AG04450 (cell line): ENCODE results near the gene KRT4. TPM values are rescaled to one million over a fixed set of nuclear protein-coding genes. Genes with fewer than 3 reads are reported as not detected.

Experiments used
- CTCF ChIA-PET: fragments of 300-600, 350-600 bp; formaldehyde crosslinking; extraction: SDS; loops from one replicate; lab custom pipeline; 2022; ENCODE audit warnings: antibody characterized with exemption, inconsistent platforms; lab: Charles Lee
- POLR2A ChIA-PET: fragments of 350-600 bp; formaldehyde crosslinking; extraction: SDS; loops from one replicate; lab custom pipeline; 2021; ENCODE audit warnings: antibody characterized with exemption, inconsistent platforms; lab: Yijun Ruan, JAX
- DNase-seq: peaks from one replicate; pipeline ENCODE4 v3.0.0-alpha.2; 2011; ENCODE audit warnings: low read depth, low spot score
- H3K27ac ChIP-seq: one replicate; pipeline ENCODE4 v1.5.1; 2012; ENCODE audit warnings: low read depth, low read length, control low read depth
- H3K27me3 ChIP-seq: one replicate; pipeline ENCODE4 v1.6.0; 2012; ENCODE audit warnings: low read length; ENCODE audit not compliant: control insufficient read depth, insufficient read depth
- H3K4me3 ChIP-seq: 2 replicates; pipeline ENCODE4 v1.5.1; 2011; ENCODE audit warnings: mild to moderate bottlenecking, low read depth, low read length, control low read depth
- H3K9me3 ChIP-seq: 2 replicates; pipeline ENCODE4 v1.5.1; 2012; ENCODE audit warnings: low read length; ENCODE audit not compliant: control insufficient read depth, insufficient read depth
- polyA plus RNA-seq: library from polyadenylated mRNA; depleted of rRNA; stranded (reverse); fragments of >200 nt; gene quantifications from 2 replicates; pipeline ENCODE4 v1.2.3, GENCODE V29; 2011
- TF ChIP-seq, protein P1 (sequence below): IDR thresholded peaks from 2 replicates; pipeline ENCODE4 v1.5.1; 2011; ENCODE audit warnings: low read depth, low read length, control low read depth, inconsistent platforms

KRT4 gene
- polyA plus RNA-seq, 1 experiment, result 0.16 TPM

DNA sequence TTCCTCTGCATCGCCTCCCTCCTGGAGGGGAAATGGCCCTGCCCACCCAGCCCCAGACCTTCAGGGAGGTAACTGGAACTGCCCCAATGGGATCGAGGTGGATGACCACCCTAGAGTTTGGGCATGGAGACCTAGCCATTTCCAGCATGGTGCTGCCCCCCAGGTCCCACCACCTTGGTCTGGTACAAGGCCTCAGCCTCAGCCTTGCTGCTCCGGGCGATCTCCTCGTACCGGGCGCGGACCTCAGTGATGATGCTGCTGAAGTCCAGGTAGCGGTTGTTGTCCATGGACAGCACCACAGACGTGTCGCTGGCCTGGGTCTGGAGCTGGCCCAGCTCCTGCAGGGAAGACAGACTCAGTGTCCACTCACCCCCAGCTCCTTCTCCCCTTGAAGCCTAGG, 30.5 kb upstream of the KRT4 start:
- Histone ChIP-seq H3K27me3 (peaks cover 10% of the 10 kb centered on the region), H3K27ac (no peak overlapping the region), H3K4me3 (no peak overlapping the region), H3K9me3 (no peaks in the 10 kb centered on the region)
- ChIA-PET POLR2A (no interaction called here), CTCF (interaction anchor here (1.0 kb wide), 1 partner anchor 472 kb away, joined by 3 read pairs; no protein-coding TSS in a partner anchor)
- TF ChIP-seq, protein P1, sequence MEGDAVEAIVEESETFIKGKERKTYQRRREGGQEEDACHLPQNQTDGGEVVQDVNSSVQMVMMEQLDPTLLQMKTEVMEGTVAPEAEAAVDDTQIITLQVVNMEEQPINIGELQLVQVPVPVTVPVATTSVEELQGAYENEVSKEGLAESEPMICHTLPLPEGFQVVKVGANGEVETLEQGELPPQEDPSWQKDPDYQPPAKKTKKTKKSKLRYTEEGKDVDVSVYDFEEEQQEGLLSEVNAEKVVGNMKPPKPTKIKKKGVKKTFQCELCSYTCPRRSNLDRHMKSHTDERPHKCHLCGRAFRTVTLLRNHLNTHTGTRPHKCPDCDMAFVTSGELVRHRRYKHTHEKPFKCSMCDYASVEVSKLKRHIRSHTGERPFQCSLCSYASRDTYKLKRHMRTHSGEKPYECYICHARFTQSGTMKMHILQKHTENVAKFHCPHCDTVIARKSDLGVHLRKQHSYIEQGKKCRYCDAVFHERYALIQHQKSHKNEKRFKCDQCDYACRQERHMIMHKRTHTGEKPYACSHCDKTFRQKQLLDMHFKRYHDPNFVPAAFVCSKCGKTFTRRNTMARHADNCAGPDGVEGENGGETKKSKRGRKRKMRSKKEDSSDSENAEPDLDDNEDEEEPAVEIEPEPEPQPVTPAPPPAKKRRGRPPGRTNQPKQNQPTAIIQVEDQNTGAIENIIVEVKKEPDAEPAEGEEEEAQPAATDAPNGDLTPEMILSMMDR, result no peak
- no peak for DNase-seq

DNA sequence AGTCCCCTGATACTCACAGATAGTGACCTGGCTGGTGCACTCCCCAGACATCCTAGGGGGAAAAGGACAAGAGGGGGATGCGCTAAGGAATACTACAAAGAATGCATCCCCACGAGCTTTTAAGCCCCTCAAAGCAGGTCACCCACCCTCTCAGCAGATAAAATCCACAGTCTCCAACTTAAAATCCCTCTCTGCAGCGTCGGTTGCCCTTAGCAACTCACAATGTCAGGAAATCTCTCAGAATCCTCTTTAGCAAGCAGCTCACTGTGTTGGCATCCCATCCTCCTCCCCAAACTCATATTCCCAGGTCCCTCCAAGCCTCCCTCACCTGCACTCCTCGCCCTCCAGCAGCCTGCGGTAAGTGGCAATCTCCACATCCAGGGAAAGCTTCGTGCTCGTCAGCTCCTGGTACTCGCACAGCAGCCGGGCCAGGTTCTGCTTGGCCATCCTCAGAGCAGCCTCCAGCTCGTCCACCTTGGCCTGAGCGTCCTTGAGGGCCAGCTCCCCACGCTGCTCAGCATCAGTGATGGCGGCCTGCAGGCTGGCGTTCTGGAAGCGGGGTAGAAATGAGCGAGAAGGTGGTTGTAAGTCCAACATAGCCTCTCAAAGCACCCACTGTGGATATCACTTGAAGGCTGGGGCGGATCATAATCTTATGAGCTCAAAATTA, 25.7 kb upstream of the KRT4 start:
- no peak for DNase-seq
- Histone ChIP-seq H3K27ac (no peak overlapping the region), H3K27me3 (peaks cover 3% of the 10 kb centered on the region), H3K9me3 (no peaks in the 10 kb centered on the region), H3K4me3 (no peak overlapping the region)
- POLR2A ChIA-PET, result no interaction called here
- TF ChIP-seq, protein P1, result no peak
- CTCF ChIA-PET, result interaction anchor here (1.6 kb wide), 1 partner anchor 31 kb away, joined by 4 read pairs; no protein-coding TSS in a partner anchor

DNA sequence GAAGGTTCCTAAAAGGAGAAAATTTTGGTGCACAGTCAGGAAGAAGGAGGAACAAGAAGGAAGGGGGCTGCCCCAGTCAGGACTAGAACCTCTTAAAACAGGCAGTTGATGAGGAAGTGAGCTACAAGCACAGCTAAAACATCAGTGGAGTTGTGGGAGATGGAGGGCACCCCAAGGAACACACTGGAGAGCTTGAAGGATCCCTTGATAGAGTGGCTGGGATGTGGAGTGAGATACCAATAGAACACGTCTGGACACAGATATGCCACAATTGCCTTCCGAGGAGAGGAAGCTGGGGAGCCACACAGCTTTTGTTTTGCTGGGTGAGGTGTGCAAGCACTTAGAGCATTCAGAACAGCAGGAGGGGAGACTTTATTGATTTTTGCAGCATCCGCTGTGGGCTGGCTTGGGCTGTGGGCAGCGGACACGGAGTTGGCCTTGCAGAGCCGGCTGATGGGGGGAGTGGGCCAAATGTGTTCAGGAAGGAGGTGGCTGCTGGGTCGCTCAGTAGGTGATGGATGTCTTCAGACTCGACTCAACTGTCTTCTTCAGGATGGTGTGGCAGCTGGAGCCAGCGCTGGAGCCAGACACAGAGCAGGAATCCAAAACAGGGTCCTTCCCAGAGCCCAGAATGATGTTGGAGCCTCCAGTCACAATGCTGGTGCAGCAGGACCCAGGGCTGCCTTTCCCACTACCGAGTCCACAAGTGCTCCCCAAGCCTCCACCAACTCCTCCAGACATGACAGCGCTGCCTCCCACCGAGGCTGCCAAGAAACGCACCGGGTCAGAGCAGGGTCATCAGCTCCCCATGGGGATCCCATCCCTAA, 24.9 kb upstream of the KRT4 start:
- POLR2A ChIA-PET, result no interaction called here
- Histone ChIP-seq H3K27ac (no peak overlapping the region), H3K4me3 (no peak overlapping the region), H3K9me3 (no peaks in the 10 kb centered on the region), H3K27me3 (no peaks in the 10 kb centered on the region)
- CTCF ChIA-PET, result interaction anchor here (1.3 to 1.6 kb wide), 2 partner anchors 27 to 32 kb away, joined by 4 to 5 read pairs; no protein-coding TSS in a partner anchor
- no peak for DNase-seq
- TF ChIP-seq, protein P1, result no peak

DNA sequence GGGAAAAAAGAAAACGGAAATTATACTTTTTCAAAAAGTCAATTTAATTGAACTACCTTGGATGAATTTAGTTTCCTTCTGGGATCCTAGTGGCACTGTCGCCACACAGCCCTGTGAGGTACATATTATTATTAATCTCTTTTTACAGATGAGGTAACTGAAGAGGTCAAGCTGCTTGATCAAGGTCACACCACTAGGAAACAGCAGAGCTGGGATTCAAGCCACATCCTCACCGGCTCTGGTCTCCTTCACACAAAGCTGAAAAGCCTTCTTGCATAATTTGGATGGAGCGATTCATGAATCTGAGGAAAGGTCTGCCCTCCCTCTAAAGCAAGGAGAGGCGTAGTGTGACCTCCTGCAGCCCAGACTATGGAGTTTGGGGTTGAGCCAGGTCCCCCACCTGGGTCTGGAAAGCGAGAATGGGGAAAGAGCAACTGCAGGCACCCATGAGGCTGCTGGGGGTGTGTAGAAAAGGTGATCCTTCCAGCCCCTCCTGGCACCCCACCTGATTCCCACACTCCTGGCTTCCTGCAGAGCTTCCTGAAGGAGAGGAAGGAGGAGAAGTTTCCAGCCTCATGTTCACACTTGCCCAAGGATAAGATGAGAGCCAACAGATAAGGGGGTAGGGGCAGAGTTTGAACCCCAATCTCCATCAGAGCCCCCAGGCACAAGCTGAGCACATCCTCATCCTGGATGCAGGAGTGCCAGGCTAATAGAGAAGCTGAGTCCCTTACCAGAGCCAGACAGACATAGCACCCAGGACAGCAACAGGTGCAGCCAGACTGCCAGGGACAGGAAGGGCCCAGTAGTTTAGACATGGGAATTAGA, 24.1 kb upstream of the KRT4 start:
- Histone ChIP-seq H3K27ac (peak overlapping the region; percentile 31), H3K27me3 (no peaks in the 10 kb centered on the region), H3K4me3 (no peak overlapping the region), H3K9me3 (no peaks in the 10 kb centered on the region)
- TF ChIP-seq, protein P1, result no peak
- CTCF ChIA-PET, result interaction anchor here (0.9 to 1.6 kb wide), 3 partner anchors 28 to 42 kb away, joined by 3 to 5 read pairs (median 4); no protein-coding TSS in a partner anchor
- POLR2A ChIA-PET, result interaction anchor here (0.6 kb wide), 1 partner anchor 334 kb away, joined by 7 read pairs; no protein-coding TSS in a partner anchor
- no peak for DNase-seq
